B cell (primary cell): ENCODE data around the gene BCL11A.

Source experiments
- EZH2 ChIP-seq: IDR thresholded peaks from 2 replicates; pipeline ENCODE4 v1.6.1; 2012; ENCODE audit warnings: borderline replicate concordance, low read depth, mild to moderate bottlenecking, moderate library complexity, low read length; ENCODE audit not compliant: insufficient read depth, poor library complexity, severe bottlenecking
- TF ChIP-seq, protein P1 (sequence below): fragments of 200-600 bp; IDR thresholded peaks from one replicate; pipeline ENCODE4 v1.8.0; 2022; ENCODE audit warnings: antibody characterized with exemption, mild to moderate bottlenecking

DNA sequence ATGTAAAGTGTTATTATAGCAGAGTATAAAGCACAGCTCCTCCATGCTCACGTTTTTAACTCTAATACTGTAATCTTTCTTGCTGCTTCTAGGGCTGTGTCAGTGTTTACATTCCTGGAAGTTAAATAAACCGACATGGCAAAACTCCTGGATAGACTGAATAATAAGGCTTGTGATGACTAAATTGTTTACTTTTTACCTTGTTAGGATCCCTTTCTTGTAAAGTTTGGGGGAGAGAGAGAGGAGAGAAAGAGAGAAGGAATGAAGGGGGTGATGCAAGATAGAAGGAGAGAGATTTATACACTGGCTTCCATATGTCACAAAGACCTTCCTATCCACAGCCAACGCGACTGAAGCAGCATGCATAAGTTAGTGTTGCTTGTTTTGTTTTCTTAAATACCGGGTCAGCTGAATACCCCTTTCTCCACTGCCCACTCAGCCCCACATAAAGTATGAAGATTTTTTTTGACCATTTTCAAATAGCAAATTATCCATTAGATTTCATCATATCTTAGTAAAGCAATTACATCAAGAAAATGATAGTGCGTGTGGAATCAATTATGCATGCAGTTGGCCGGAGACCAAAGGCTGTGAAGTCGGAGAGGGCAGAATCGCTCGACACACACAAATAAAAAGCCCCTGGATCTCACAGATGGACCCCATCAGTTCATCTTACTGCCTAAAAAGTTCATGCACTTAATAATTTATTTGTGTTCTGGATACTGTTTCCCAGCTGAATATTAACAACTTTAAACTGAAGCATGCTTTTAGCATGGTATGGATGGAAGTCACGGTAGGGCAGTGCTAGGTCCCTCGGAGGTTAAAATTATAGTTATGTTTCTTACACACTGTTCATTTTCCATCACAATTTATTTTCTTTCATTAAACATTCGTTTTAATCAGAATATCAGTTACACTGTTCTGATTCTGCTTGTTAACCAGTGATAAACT lies 20.1 kb downstream of the BCL11A start:
- TF ChIP-seq, protein P1, sequence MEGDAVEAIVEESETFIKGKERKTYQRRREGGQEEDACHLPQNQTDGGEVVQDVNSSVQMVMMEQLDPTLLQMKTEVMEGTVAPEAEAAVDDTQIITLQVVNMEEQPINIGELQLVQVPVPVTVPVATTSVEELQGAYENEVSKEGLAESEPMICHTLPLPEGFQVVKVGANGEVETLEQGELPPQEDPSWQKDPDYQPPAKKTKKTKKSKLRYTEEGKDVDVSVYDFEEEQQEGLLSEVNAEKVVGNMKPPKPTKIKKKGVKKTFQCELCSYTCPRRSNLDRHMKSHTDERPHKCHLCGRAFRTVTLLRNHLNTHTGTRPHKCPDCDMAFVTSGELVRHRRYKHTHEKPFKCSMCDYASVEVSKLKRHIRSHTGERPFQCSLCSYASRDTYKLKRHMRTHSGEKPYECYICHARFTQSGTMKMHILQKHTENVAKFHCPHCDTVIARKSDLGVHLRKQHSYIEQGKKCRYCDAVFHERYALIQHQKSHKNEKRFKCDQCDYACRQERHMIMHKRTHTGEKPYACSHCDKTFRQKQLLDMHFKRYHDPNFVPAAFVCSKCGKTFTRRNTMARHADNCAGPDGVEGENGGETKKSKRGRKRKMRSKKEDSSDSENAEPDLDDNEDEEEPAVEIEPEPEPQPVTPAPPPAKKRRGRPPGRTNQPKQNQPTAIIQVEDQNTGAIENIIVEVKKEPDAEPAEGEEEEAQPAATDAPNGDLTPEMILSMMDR: no peak
- TF ChIP-seq EZH2: no peak
